Measurements from ENCODE around the gene PODXL.

Gene PODXL

GRCh38 chr7:131538813-131539179 is 17.6 kb downstream of the PODXL start:
- Histone ChIP-seq H3K27me3 (ENCODE audit: low read length) (no peaks in the 10 kb centered on the region), H3K9me2 (replicated peaks; ENCODE audit: insufficient read depth, low read length) (no peaks in the 10 kb centered on the region), H3F3A (ENCODE audit: insufficient read depth) (no peaks in the 10 kb centered on the region), H4K20me1 (ENCODE audit: low read depth, low read length) (no peaks in the 10 kb centered on the region), H3K36me3 (ENCODE audit: low read length) (no peaks in the 10 kb centered on the region), H3K27ac (ENCODE audit: low read depth, low read length) (no peak overlapping the region), H3K4me2 (ENCODE audit: low read depth, low read length, poor library complexity, severe bottlenecking) (no peak overlapping the region), H2AFZ (ENCODE audit: low read depth, low read length, severe bottlenecking) (no peak overlapping the region), H3K4me3 (ENCODE audit: insufficient read depth, low read length, poor library complexity, severe bottlenecking) (no peak overlapping the region), H3K9me3 (ENCODE audit: insufficient read depth, low read length) (no peaks in the 10 kb centered on the region), H3K79me2 (ENCODE audit: insufficient read depth, low read length) (no peaks in the 10 kb centered on the region), H3K9ac (ENCODE audit: low read length) (no peak overlapping the region)
- no peak for TF ChIP-seq CTCF (IDR thresholded peaks at IDR 0.05; ENCODE audit: insufficient read depth, low read length, poor library complexity, severe bottlenecking)
- no peak for TF ChIP-seq EZH2phosphoT487 (conservative IDR thresholded peaks at IDR 0.05; ENCODE audit: low read length)

GRCh38 chr7:131538071-131538812 is 18.2 kb downstream of the PODXL start:
- no peak for TF ChIP-seq CTCF (IDR thresholded peaks at IDR 0.05; ENCODE audit: insufficient read depth, low read length, poor library complexity, severe bottlenecking)
- no peak for TF ChIP-seq EZH2phosphoT487 (conservative IDR thresholded peaks at IDR 0.05; ENCODE audit: low read length)
- Histone ChIP-seq H3K4me2 (ENCODE audit: low read depth, low read length, poor library complexity, severe bottlenecking) (no peak overlapping the region), H3K27ac (ENCODE audit: low read depth, low read length) (no peak overlapping the region), H3K9ac (ENCODE audit: low read length) (no peak overlapping the region), H3F3A (ENCODE audit: insufficient read depth) (no peaks in the 10 kb centered on the region), H3K36me3 (ENCODE audit: low read length) (no peaks in the 10 kb centered on the region), H3K9me2 (replicated peaks; ENCODE audit: insufficient read depth, low read length) (no peaks in the 10 kb centered on the region), H3K79me2 (ENCODE audit: insufficient read depth, low read length) (no peaks in the 10 kb centered on the region), H3K4me3 (ENCODE audit: insufficient read depth, low read length, poor library complexity, severe bottlenecking) (no peak overlapping the region), H3K27me3 (ENCODE audit: low read length) (no peaks in the 10 kb centered on the region), H4K20me1 (ENCODE audit: low read depth, low read length) (no peaks in the 10 kb centered on the region), H2AFZ (ENCODE audit: low read depth, low read length, severe bottlenecking) (no peak overlapping the region), H3K9me3 (ENCODE audit: insufficient read depth, low read length) (no peaks in the 10 kb centered on the region)

- Histone ChIP-seq H3K36me3 (ENCODE audit: low read length) (no peaks in the 10 kb centered on the region), H3K79me2 (ENCODE audit: insufficient read depth, low read length) (no peaks in the 10 kb centered on the region), H4K20me1 (ENCODE audit: low read depth, low read length) (no peaks in the 10 kb centered on the region), H3K9me3 (ENCODE audit: insufficient read depth, low read length) (no peaks in the 10 kb centered on the region), H3K4me3 (ENCODE audit: insufficient read depth, low read length, poor library complexity, severe bottlenecking) (no peak overlapping the region), H3K27me3 (ENCODE audit: low read length) (no peaks in the 10 kb centered on the region), H3K9ac (ENCODE audit: low read length) (no peak overlapping the region), H2AFZ (ENCODE audit: low read depth, low read length, severe bottlenecking) (no peak overlapping the region), H3K27ac (ENCODE audit: low read depth, low read length) (no peak overlapping the region), H3K4me2 (ENCODE audit: low read depth, low read length, poor library complexity, severe bottlenecking) (no peak overlapping the region), H3F3A (ENCODE audit: insufficient read depth) (no peaks in the 10 kb centered on the region), H3K9me2 (replicated peaks; ENCODE audit: insufficient read depth, low read length) (no peaks in the 10 kb centered on the region)
- TF ChIP-seq CTCF (IDR thresholded peaks at IDR 0.05; ENCODE audit: insufficient read depth, low read length, poor library complexity, severe bottlenecking), result no peak
- no peak for TF ChIP-seq EZH2phosphoT487 (conservative IDR thresholded peaks at IDR 0.05; ENCODE audit: low read length)
Observed at GRCh38 chr7:131537571-131537978, 18.9 kb downstream of the PODXL start.

All from SU-DHL-6 (cell line).